ENCODE data around the gene LAGE3. TPM values are rescaled to one million over a fixed set of nuclear protein-coding genes. Genes with fewer than 3 reads are reported as not detected.

Gene LAGE3
- total and polyA plus RNA-seq, 2 donors (not counting 3 experiments of a cell fraction or from before 2014, with no cell fraction given), result 14.3 to 31.9 TPM

DNA sequence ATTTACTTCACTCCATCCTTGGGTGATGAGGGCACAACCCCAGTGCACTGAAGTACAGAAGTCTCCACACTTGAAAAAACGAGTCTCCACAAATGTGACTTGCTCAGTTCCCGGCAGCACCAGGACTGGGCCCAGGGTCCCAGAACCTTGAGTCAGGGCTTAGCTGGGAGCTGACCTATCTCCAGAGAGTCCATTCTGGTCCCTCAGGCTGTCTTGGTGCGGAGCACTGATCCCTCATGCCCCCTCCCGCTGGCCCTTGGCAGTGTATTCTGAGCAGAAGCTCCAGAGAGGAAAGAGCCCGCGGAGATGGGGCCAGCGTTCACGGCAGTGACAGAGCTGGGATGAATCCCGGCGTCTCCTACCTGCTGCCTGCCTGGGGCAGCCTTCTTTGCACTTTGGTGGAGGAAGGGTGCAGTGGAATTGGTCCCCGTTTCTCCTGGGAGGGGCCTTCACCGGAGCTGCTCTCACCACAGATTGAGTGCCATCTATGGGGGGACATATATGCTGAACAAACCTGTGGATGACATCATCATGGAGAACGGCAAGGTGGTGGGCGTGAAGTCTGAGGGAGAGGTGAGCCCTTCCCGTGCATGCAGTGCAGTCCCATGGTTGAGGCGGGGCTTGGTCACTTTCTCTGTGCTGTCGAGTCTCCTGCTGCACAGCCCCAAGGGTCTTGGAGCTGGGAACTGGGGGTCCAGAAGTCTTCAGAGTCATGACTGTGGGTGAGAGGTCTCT, 38.3 kb downstream of the LAGE3 start:
- TF ChIP-seq, protein P1, sequence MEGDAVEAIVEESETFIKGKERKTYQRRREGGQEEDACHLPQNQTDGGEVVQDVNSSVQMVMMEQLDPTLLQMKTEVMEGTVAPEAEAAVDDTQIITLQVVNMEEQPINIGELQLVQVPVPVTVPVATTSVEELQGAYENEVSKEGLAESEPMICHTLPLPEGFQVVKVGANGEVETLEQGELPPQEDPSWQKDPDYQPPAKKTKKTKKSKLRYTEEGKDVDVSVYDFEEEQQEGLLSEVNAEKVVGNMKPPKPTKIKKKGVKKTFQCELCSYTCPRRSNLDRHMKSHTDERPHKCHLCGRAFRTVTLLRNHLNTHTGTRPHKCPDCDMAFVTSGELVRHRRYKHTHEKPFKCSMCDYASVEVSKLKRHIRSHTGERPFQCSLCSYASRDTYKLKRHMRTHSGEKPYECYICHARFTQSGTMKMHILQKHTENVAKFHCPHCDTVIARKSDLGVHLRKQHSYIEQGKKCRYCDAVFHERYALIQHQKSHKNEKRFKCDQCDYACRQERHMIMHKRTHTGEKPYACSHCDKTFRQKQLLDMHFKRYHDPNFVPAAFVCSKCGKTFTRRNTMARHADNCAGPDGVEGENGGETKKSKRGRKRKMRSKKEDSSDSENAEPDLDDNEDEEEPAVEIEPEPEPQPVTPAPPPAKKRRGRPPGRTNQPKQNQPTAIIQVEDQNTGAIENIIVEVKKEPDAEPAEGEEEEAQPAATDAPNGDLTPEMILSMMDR (IDR thresholded peaks at IDR 0.05; ENCODE audit: extremely low read depth in 1 of 2, insufficient read depth in 1 of 2, low read depth in 1 of 2, low read length in 2 of 2), result no peak
- no peak for TF ChIP-seq MYC (IDR thresholded peaks at IDR 0.05; ENCODE audit: low read depth, low read length)
- TF ChIP-seq POLR2AphosphoS5 (IDR thresholded peaks at IDR 0.05; ENCODE audit: insufficient read depth, low read depth, low read length), result no peak
- TF ChIP-seq FOS (IDR thresholded peaks at IDR 0.05; ENCODE audit: borderline replicate concordance, insufficient read depth, low read length), result no peak
- TF ChIP-seq, protein P2, sequence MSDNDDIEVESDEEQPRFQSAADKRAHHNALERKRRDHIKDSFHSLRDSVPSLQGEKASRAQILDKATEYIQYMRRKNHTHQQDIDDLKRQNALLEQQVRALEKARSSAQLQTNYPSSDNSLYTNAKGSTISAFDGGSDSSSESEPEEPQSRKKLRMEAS (IDR thresholded peaks at IDR 0.05; ENCODE audit: insufficient read depth, insufficient read length), result no peak
- TF ChIP-seq JUN (IDR thresholded peaks at IDR 0.05; ENCODE audit: borderline replicate concordance, insufficient read depth, insufficient read length, low read depth), result no peak
- TF ChIP-seq EZH2 (IDR thresholded peaks at IDR 0.05; ENCODE audit: borderline replicate concordance, low read depth, low read length, severe bottlenecking), result no peak
- TF ChIP-seq POLR2A (IDR thresholded peaks at IDR 0.05; ENCODE audit: low read depth, low read length), result no peak
- no peak for TF ChIP-seq GATA2 (IDR thresholded peaks at IDR 0.05; ENCODE audit: insufficient read depth, insufficient read length, low read depth, low read length)
- no peaks in the 10 kb centered on the region for H3K9me3 ChIP-seq (replicated peaks; ENCODE audit: control insufficient read depth, insufficient read depth, low read length)
- intact Hi-C loops (cut with micrococcal nuclease) (loop anchor here (5.0 kb wide), 2 partner anchors 33 to 37 kb away; partner anchors contain the start of genes DNASE1L1 and LAGE3), dilution Hi-C loops (cut with MboI; ENCODE audit: extremely low pct_ligation_motif_present, low sequenced_read_pairs) (no loop called here)
- FAIRE-seq, result no peak
- no peak overlapping the region for H3K4me3 ChIP-seq (replicated peaks in 1 of 3; ENCODE audit: insufficient read depth in 1 of 3, low read depth in 1 of 3, low read length in 3 of 3)
- H3K27ac ChIP-seq (ENCODE audit: insufficient read depth, low read depth, low read length), result no peak overlapping the region
- peaks cover 14% of the 10 kb centered on the region for H3K4me1 ChIP-seq (ENCODE audit: control insufficient read depth, extremely low read depth, insufficient read depth, low read length)
- no peak for DNase-seq (ENCODE audit: low read depth, low spot score)
- no peak overlapping the region for H3K9ac ChIP-seq (replicated peaks; ENCODE audit: extremely low read depth, insufficient read depth, low read length)
- H3K9me1 ChIP-seq (replicated peaks; ENCODE audit: control insufficient read depth, extremely low read depth, insufficient read depth, low read length), result no peaks in the 10 kb centered on the region
- no peak overlapping the region for H3K4me2 ChIP-seq (ENCODE audit: insufficient read depth, low read length)
- H3K79me2 ChIP-seq (ENCODE audit: control insufficient read depth, insufficient read depth, low read length), result peaks cover 56% of the 10 kb centered on the region
- H2AFZ ChIP-seq (ENCODE audit: low read depth, low read length), result no peak overlapping the region
- H3K27me3 ChIP-seq (ENCODE audit: control insufficient read depth in 2 of 2, insufficient read depth in 2 of 2, low read length in 2 of 2), result no peaks in the 10 kb centered on the region
- ChIA-PET POLR2A (no interaction called here), CTCF (interaction anchor here (1.4 kb wide), 1 partner anchor 13 kb away, joined by 3 read pairs; no protein-coding TSS in a partner anchor)
- no TSS peak for BruUV-seq (replicated peaks)
- H4K20me1 ChIP-seq (replicated peaks; ENCODE audit: control insufficient read depth, extremely low read depth, insufficient read depth, low read length), result no peaks in the 10 kb centered on the region
- peaks cover 4 to 25% of the 10 kb centered on the region in 2 experiments for H3K36me3 ChIP-seq (ENCODE audit: control insufficient read depth in 2 of 2, extremely low read depth in 1 of 2, insufficient read depth in 2 of 2, low read length in 2 of 2)

Data from endothelial cell of umbilical vein (primary cell).